GM13977 (cell line): ENCODE data around the gene CCDC30.

ENCODE experiments used
- DNase-seq: peaks from one replicate; pipeline ENCODE4 v3.0.0; 2012; ENCODE audit warnings: low spot score
- in situ Hi-C: fragments of 300-500 bp; cut with MboI; formaldehyde crosslinking; loops from one replicate; pipeline ENCODE4 v1.12.0; 2022; ENCODE audit warnings: low sequenced_read_pairs, low pct_unique_long_range_greater_than_20kb, mixed read lengths, inconsistent platforms; ENCODE audit not compliant: unreplicated experiment
- TF ChIP-seq, protein P1 (sequence below): IDR thresholded peaks from 2 replicates; pipeline ENCODE4 v1.5.1; 2012; ENCODE audit warnings: mild to moderate bottlenecking, control low read depth; ENCODE audit not compliant: insufficient read depth; ENCODE audit errors: extremely low read depth, missing control alignments

CCDC30 gene

DNA sequence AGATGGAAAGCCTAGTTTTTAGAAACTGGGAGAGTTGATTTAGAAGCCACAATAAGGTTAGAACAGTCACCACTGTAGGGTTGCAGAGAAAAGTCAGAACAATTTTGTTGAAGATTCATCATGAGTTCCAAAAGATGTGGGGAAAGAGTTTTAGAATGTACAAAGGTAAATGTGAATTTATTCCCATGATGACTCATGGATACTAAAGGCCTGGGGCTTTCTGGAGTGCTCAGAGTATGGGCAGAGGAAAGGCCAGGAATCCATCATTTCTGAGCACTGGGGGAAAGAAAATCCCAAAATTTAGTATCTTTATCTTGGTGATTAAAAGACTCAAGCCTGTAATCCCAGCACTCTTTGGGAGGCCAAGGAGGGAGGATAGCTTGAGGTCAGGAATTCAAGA lies 236.9 kb downstream of the CCDC30 start:
- TF ChIP-seq, protein P1, sequence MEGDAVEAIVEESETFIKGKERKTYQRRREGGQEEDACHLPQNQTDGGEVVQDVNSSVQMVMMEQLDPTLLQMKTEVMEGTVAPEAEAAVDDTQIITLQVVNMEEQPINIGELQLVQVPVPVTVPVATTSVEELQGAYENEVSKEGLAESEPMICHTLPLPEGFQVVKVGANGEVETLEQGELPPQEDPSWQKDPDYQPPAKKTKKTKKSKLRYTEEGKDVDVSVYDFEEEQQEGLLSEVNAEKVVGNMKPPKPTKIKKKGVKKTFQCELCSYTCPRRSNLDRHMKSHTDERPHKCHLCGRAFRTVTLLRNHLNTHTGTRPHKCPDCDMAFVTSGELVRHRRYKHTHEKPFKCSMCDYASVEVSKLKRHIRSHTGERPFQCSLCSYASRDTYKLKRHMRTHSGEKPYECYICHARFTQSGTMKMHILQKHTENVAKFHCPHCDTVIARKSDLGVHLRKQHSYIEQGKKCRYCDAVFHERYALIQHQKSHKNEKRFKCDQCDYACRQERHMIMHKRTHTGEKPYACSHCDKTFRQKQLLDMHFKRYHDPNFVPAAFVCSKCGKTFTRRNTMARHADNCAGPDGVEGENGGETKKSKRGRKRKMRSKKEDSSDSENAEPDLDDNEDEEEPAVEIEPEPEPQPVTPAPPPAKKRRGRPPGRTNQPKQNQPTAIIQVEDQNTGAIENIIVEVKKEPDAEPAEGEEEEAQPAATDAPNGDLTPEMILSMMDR = no peak

GRCh38 chr1:42703888-42704464 lies 240.9 kb downstream of the CCDC30 start:
- DNase-seq = no peak
- TF ChIP-seq, protein P1 = no peak
- in situ Hi-C loops = no loop called here

More for the DNA sequence above, 236.9 kb downstream of the CCDC30 start:
- in situ Hi-C loops = no loop called here
- no peak for DNase-seq
